ENCODE data around the gene SMG1.
"Not testable (repeated sequence)": the region's sequence is repeated elsewhere in the genome, so short reads cannot be mapped to it uniquely, and the experiment has no call there.

SMG1 gene

DNA sequence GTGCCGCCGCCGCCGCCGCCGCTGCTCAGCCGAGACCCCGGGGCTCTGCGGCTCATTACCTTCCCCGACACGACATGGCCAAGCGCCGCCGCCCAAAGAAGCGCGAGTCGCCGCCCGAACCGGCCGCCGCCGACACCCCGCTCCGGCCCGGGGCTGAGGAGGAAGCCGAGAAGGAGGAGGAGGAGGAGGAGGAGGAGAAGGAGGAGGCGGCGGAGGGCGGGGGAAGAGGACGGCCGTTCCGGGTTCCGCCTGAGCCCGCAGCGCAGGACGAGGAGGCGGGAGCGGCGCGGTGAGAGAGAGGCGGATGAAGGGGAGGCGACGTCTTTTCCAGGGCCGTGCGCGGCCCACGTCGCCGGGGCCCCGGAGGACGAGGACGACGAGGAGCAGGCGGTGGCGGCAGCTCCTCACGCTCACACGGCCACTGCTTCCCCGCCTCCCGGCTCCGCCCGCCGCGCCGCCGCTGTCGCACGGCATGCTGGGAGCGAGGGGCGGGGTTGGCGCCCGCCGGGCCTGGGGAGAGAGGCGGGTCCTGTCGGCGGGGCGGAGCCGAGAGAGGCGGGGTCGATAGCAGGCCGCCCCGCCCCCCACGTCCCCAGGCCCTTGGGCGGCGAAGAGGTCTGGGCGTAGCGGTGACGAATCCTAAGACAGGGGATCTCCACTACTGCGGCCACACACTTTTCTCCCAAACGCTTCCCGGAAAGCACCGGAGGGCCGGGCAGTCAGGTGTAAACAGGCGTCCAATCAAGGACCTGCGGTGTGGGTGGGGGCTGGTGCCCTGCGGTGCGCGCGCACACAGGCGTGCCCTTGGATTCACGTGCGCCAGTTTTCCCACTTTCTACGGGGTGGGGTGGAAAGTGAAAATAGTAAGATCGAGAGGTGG is at the start of gene SMG1:
Gene SMG1, minus strand, starts transcription at position 423 of the 880 bp plus-strand sequence. Its CDS starts 367 bp downstream, at position 56.
- peak; percentile 97 for DNase-seq

DNA sequence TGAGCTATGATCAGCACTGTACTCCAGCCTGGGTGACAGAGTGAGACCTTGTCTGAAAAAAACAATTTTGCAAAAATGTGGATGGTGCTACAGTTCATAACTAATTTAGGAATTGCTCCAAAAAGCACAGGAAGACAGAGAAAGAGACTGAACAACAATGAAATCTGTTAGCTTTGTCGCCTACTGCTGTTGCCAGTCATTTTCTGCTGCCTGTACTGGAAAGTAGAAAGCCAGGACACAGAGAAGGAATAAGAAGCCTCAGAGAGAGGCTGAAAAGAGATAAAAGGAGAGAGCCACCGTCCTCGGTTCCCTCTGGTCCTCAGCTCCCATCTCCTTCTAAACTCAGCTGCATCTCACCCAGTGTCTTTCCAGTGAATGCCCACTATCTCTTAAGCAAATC is 48.9 kb upstream of the SMG1 start:
- no peak for DNase-seq

DNA sequence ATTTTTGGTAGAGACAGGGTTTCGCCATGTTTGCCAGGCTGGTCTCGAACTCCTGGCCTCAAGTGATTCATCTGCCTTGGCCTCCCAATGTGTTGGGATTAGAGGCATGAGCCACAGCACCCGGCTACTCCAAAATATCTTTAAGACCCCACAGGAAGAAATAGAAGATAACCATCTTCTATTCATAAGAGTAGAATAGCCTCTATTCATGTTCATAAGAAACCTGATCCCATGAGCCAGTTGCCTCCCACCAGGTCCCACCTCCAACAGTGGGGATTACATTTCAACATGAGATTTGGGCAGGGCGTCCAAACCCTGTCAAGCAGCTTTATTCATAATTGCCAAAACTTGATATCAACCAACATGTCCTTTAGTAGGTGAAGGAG is 43.6 kb upstream of the SMG1 start:
- DNase-seq: no peak

DNA sequence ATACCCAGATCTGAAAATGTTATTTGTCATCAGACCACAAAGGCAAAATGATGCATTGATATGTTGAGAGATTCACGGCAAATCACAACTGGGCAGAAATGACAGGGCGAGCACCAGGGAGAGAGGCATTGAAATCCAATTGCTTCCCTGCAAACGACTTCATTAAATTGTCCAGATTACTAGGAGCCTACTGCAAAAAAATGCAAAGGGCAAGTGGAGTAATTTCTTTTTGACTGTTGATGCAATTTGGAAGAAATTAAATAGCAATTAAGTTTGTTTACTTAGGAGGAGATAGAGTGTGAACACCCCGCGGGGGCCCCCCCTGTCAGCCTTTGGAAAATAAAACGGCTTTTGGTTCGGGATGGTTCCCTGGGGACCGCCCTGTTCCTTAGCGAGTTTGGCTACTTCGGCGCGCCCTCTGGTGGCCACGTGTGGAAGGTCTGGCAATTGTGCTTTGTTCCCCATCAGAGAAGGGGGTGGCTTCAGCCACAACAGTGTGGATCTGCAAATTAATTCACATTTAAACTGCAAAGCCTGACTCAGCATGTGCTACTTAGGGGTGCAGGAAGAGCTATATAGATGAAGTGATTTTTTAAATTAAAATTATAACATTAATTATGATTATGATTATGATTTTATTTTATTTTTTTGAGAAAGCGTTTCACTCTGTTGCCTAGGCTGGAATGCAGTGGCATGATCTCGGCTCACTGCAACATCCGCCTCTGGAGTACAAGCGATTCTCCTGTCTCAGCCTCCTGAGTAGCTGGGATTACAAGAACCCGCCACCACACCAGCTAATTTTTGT is 43.0 kb upstream of the SMG1 start:
- peak; percentile 92 for DNase-seq

DNA sequence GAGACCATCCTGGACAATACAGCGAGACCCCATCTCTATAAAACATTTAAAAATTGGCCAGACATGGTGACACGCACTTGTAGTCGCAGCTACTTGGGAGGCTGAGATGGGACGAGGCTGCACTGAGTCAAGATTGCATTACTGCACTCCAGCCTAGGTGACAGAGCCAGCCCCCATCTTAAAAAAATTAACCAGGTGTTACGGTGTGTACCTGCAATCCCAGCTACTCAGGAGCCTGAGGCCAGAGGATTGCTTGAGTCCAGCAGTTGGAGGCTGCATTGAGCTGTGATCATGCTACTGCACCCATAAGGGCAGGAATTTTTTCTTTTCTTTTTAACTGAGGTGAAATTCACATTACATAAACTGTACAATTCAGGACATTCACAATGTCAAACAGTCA is 40.6 kb upstream of the SMG1 start:
- no peak for DNase-seq

DNA sequence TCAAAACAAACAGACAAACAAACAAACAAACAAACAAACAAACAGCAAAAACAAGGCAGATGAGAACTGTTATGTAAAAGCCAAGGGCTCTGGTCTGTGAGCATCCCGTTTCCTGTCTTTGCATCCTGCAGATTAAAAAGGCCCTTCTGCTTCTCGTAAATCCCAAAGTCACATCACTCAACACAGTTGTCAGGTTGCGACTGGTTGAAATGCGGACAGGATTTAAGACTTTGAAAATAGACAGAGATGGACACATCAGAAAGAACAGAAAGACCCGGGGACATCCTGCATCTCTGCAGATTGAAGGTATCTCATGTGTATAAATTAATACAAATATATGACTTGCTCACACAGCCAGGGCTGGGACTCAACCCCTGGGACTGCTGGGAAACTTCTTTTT is 39.3 kb upstream of the SMG1 start:
- no peak for DNase-seq

DNA sequence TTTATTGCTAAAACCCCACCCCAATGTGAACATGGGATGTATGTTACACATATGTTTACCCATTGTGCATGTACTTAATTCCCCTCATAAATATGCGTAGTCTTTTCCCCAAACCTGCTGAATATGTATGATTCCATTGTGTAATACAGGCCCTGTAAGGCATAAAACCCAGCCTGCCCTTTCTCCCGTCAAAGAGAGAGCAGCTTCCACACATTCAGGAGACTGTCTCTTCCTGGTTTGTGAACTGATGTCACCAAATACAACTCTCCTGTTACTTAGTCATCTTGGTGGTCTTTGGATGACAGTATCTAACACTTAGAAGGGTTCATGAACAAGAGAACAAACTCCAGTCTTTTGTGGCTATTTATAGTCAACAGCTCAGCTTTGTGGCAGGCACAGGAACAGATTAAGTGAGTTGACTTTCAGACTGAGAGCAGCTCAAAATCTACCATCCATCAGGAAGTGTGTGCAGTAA is 32.9 kb upstream of the SMG1 start:
- no peak for DNase-seq

DNA sequence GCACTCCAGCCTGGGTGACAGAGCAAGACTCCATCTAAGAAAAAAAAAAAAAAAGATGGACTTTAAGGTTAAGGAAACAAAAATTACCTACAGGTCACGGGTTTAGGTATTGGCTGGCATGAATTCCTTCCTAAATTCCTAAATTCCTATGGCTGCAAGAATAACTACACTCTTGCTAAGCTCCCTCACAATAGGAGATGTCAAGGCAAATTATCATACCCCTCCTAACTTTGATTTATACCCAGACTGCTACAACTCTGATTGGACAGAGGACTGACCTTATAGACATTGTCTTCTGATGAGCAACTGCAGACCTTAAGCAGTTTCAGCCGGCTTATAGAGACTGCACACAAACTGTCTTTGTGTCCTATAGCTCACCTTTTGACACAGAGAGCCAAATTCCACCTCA is 32.4 kb upstream of the SMG1 start:
- no peak for DNase-seq

DNA sequence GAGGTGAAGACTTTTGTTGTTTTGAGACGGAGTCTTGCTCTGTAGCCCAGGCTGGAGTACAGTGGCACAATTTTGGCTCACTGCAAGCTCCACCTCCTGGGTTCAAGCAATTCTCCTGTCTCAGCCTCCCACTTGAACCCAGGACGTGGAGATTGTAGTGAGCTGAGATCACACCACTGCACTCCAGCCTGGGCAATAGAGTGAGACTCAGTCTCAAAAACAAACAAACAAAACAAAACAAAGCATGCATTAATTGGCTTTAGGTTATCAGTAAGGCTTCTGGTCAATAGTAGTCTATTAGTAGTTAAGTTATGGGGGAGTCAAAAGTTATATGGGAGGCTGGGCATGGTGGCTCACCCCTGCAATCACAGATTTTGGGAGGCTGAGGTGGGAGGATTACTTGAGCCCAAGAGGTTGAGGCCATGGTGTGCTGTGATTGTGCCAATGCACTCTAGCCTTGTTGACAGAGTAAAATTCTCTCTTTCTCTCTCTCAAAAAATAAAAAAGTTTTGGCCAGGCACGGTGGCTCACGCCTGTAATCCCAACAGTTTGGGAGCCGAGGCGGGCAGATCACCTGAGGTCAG is 30.5 kb upstream of the SMG1 start:
- DNase-seq: not testable (repeated sequence)

- peak; percentile 82 for DNase-seq
Observed at GRCh38 chr16:18955874-18956580, 29.8 kb upstream of the SMG1 start.

GRCh38 chr16:18953547-18953946 is 27.3 kb upstream of the SMG1 start:
- no peak for DNase-seq

- DNase-seq: no peak
Observed at GRCh38 chr16:18950469-18951185, 24.4 kb upstream of the SMG1 start.

DNA sequence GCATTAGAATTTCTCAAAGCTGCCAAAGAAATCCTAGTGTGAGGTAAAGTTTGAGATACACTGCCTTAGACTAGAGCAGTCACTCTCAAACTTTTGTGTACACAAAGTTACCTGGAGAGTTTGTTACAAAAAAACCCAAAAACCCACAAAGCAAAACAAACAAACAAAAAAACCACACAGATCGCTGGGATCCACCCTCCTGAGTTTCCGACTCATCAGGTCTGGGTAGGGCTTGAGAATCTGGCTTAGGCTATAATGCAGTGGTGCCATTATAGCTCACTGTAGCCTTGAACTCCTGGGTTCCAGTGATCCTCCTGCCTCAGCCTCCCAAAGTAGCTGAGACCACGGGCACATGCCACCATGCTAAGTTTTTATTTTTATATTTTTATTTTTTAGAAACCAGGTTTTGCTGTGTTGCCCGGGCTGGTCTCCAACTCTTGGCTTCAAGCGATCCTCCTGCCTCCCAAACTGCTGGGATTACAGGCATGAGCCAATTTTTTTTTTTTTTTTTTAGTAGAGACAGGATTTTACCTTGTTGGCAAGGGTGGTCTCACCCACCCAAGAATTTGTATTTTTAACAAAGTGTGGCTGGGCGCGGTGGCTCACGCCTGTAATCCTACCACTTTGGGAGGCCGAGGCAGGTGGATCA is 22.3 kb upstream of the SMG1 start:
- no peak for DNase-seq

GRCh38 chr16:18945233-18945632 is 19.0 kb upstream of the SMG1 start:
- DNase-seq: no peak

GRCh38 chr16:18943414-18943813 is 17.2 kb upstream of the SMG1 start:
- DNase-seq: no peak

DNA sequence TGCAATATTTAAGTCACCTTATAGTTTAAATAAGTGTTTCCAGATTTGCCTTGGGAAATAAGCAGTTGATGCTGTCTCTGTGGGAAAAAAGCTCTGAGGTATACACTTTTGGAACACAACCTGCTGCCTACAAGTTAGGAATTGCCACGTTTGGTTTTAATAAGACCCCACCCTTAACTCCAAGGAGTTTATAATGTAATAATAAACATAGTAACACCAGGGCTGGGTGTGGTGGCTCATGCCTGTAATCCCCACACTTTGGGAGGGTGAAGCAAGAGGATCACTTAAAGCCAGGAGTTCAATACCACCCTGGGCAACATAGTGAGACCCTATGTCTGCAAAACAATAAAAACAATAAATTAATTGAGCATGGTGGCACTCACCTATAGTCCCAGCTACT is 15.9 kb upstream of the SMG1 start:
- no peak for DNase-seq

DNA sequence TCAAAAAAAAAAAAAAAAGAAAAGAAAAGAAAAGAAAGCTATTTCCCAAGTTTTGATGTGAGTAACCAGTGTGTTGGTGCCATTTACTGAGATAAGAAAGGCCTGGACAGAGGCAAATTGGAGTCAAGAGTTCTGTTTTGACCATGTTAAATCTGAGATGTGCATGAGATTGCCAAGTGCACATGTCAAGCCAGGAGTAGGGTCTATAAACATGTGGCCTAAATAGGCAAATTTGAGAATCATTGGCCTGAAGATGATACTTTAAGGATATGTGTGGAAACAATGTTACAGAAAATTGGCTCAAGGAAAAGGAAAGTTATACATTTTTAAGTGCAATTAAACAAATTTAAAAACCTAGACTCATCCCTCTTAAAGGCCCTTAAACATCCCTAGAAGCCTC is 15.3 kb upstream of the SMG1 start:
- DNase-seq: no peak

- no peak for DNase-seq
Observed at GRCh38 chr16:18938986-18939385, 12.8 kb upstream of the SMG1 start.

DNA sequence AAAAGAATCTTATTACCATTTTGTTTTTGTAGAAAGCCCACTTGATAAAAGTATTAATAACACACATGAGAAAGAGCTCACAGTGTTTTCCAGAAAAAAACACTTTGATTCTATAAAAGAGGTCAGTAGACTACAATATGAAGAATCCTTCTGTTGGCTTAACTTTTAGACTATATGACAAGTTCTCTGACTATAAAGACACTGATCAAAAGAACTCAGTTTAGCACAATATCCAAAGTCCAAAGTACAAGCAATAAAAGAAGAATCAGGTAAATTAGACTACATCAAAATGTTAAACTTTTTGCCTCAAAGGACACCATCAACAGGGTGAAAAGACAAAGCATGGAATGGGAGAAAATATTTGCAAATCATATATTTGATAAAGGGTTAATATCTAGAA is 11.2 kb upstream of the SMG1 start:
- DNase-seq: no peak

DNA sequence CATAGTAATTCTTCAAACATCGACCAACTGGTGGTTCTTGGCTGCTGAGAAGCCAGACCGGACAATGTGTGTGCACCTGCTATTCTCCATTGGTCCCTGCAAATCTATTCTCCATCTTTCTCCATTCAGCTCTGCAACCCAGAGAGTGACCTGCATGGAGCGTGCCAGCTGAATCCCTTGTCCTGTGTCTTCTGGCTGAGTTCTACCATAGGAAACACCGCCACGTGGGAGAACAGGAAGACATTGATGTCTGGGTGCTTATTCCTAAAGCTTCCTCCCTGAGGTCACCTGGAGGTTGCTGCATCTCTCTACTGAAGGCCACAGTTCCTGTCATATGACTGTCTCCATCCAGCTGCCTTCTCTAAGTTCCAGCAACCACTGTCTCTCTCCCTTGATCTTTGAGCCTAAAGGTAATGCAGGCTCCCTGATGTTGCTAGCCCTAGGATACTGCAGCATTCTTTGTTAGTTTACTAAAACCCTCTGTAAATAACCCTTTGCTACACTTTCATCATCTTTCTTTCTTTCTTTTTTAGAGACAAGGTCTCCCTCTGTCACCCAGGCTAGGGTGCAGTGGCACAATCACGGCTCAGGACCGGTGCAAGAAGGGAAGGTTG is 10.6 kb upstream of the SMG1 start:
- no peak for DNase-seq

DNA sequence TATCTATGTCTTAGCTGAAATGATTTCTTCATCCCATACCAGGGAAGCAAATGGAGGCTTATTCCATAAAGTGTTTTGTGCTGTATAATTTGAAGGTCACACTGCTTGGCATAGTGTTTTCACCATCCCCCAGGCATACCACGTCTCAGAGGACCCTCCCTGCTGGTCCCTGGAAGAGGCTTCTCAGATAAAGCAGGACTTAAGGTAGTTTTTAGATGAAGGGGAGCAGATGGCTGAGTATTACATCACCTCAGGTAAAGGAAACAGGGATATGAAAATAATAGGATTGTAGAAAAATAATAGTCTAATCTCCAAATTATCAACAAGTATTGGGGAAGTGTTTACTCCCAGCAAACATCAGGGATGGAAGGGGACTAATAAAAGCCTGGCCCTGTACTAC is 7.3 kb upstream of the SMG1 start:
- DNase-seq: no peak
